K562 (cell line): Measurements from ENCODE around the gene HTR4. TPM values are rescaled to one million over a fixed set of nuclear protein-coding genes. Genes with fewer than 3 reads are reported as not detected.
A peak's percentile ranks its signal among the peaks of the same experiment; 100 is the strongest.

ENCODE experiments used
- ATAC-seq: fragments of 200-7000 bp; cut with Tn5 transposase; 3 replicates; pipeline ENCODE4 v1.9.1; 2020; ENCODE audit warnings: moderate library complexity
- BruUV-seq: library from RNA; stranded (reverse); fragments of 400-500 nt; replicated peaks from 2 replicates; lab custom pipeline; 2021; lab: Mats Ljungman, UMichigan
- CTCF ChIA-PET: fragments of 300-600 bp; formaldehyde crosslinking; extraction: SDS; loops from one replicate; lab custom pipeline; 2021; ENCODE audit warnings: low intra/inter-chr PET ratio; lab: Yijun Ruan, JAX
- POLR2A ChIA-PET: fragments of 300-600, 350-650 bp; sonication (Branson Sonifier 250); formaldehyde crosslinking; extraction: SDS; loops from one replicate; lab custom pipeline; 2021; ENCODE audit warnings: antibody characterized with exemption, inconsistent platforms; lab: Yijun Ruan, JAX
- DNase-seq, 4 experiments: peaks; one replicate each; pipeline versions ENCODE4 v3.0.0 to v3.0.0-alpha.2; 2011 to 2018; ENCODE audit warnings: low spot score in 3 of 4, mixed read lengths in 3 of 4; ENCODE audit errors: extremely low read depth in 1 of 4
- FAIRE-seq: peaks from 2 replicates; lab custom pipeline; 2011; peaks lifted over from hg19 to GRCh38; lab: Jason Lieb, UNC
- H2AFZ ChIP-seq: 2 replicates; pipeline ENCODE4 v1.6.0; 2011; ENCODE audit warnings: low read depth, low read length, control low read depth, inconsistent platforms
- H3K27ac ChIP-seq: fragments of 200-600 bp; 3 replicates; pipeline ENCODE4 v1.8.0; 2011; ENCODE audit warnings: low read depth, mild to moderate bottlenecking, control low read depth, inconsistent platforms, low read length, moderate library complexity, mixed read lengths; ENCODE audit errors: extremely low read depth
- H3K27me3 ChIP-seq, 2 experiments: fragments of 300-600 bp in 1 of 2; 2 replicates in 1 of 2; 3 replicates in 1 of 2; pipeline versions ENCODE4 v1.6.0 to v1.8.0; 2011; ENCODE audit warnings: inconsistent platforms in 2 of 2, low read length in 2 of 2, mild to moderate bottlenecking in 1 of 2, mixed read lengths in 1 of 2, moderate library complexity in 1 of 2; ENCODE audit not compliant: control insufficient read depth in 2 of 2, insufficient read depth in 2 of 2
- H3K36me3 ChIP-seq: fragments of 300-600 bp; 3 replicates; pipeline ENCODE4 v1.8.0; 2011; ENCODE audit warnings: mild to moderate bottlenecking, low read length, inconsistent platforms; ENCODE audit not compliant: control insufficient read depth, insufficient read depth
- H3K4me1 ChIP-seq, 2 experiments: fragments of 200-600 bp in 1 of 2; replicated peaks in 1 of 2; 2 replicates in 1 of 2; 3 replicates in 1 of 2; pipeline versions ENCODE4 v1.5.1 to v1.8.0; 2011; ENCODE audit warnings: inconsistent platforms in 2 of 2, low read length in 2 of 2, mild to moderate bottlenecking in 1 of 2, mixed read lengths in 1 of 2, moderate library complexity in 1 of 2; ENCODE audit not compliant: control insufficient read depth in 2 of 2, insufficient read depth in 2 of 2
- H3K4me2 ChIP-seq: 2 replicates; pipeline ENCODE4 v1.6.1; 2011; ENCODE audit warnings: low read length, control low read depth, inconsistent platforms, mixed read lengths; ENCODE audit not compliant: insufficient read depth
- H3K4me3 ChIP-seq: fragments of 200-600 bp; sonication (generic), shearing (Covaris generic); 2 replicates; pipeline ENCODE4 v1.5.1; 2016; ENCODE audit warnings: control low read depth, inconsistent platforms
- H3K79me2 ChIP-seq: fragments of 200-600 bp; 3 replicates; pipeline ENCODE4 v1.8.0; 2011; ENCODE audit warnings: low read length, inconsistent platforms; ENCODE audit not compliant: control insufficient read depth, insufficient read depth
- H3K9ac ChIP-seq, 2 experiments: 2 replicates each; pipeline versions ENCODE4 v1.6.0 to v1.6.1; 2011; ENCODE audit warnings: low read depth in 2 of 2, low read length in 2 of 2, control low read depth in 1 of 2, inconsistent platforms in 1 of 2, mild to moderate bottlenecking in 1 of 2, mixed read lengths in 1 of 2; ENCODE audit not compliant: insufficient read depth in 1 of 2
- H3K9me1 ChIP-seq: one replicate; pipeline ENCODE4 v1.6.0; 2011; ENCODE audit warnings: inconsistent platforms, mild to moderate bottlenecking, low read length, moderate library complexity; ENCODE audit not compliant: control insufficient read depth, insufficient read depth
- H3K9me3 ChIP-seq: replicated peaks from 2 replicates; pipeline ENCODE4 v1.5.1; 2011; ENCODE audit warnings: low read depth, low read length, inconsistent platforms; ENCODE audit not compliant: control insufficient read depth, insufficient read depth
- H4K20me1 ChIP-seq: replicated peaks from 2 replicates; pipeline ENCODE4 v1.6.1; 2011; ENCODE audit warnings: low read length, inconsistent platforms, mixed read lengths; ENCODE audit not compliant: control insufficient read depth, insufficient read depth
- ATF2 ChIP-seq: sonication (generic); formaldehyde crosslinking; IDR thresholded peaks from 2 replicates; pipeline ENCODE4 v1.8.1; 2022; ENCODE audit warnings: missing genetic modification reagents
- C11orf30 ChIP-seq: fragments of 450-650 bp; IDR thresholded peaks from 2 replicates; pipeline ENCODE4 v1.6.1; 2016; ENCODE audit warnings: low read depth, mild to moderate bottlenecking
- DPF2 ChIP-seq: fragments of 450-650 bp; IDR thresholded peaks from 2 replicates; pipeline ENCODE4 v1.6.1; 2016
- MAFF ChIP-seq: IDR thresholded peaks from 2 replicates; pipeline ENCODE4 v1.6.1; 2012; ENCODE audit warnings: low read length, improper control_type of control experiment
- MAFG ChIP-seq: fragments of 450-650 bp; conservative IDR thresholded peaks from 2 replicates; pipeline ENCODE4 v1.6.1; 2016; ENCODE audit warnings: missing genetic modification characterization, missing compliant biosample characterization
- MAFK ChIP-seq: IDR thresholded peaks from 2 replicates; pipeline ENCODE4 v1.6.1; 2011; ENCODE audit warnings: low read length, improper control_type of control experiment
- NCOA1 ChIP-seq: fragments of 450-650 bp; IDR thresholded peaks from 2 replicates; pipeline ENCODE4 v1.6.1; 2016; ENCODE audit warnings: low read depth
- NR0B1 ChIP-seq: fragments of 450-650 bp; IDR thresholded peaks from one replicate; pipeline ENCODE4 v1.6.1; 2018; ENCODE audit warnings: mild to moderate bottlenecking, moderate library complexity; ENCODE audit not compliant: partially characterized antibody
- NRF1 ChIP-seq, 2 experiments: fragments of 450-650 bp; IDR thresholded peaks in 1 of 2; conservative IDR thresholded peaks in 1 of 2; 2 replicates each; pipeline ENCODE4 v1.6.1; 2014; ENCODE audit warnings: mild to moderate bottlenecking in 2 of 2
- NUFIP1 ChIP-seq: fragments of 450-650 bp; IDR thresholded peaks from 2 replicates; pipeline ENCODE4 v1.6.1; 2018; ENCODE audit not compliant: partially characterized antibody
- PHB ChIP-seq: fragments of 250-450 bp; sonication (Bioruptor Pico); IDR thresholded peaks from 2 replicates; pipeline ENCODE4 v1.5.0; 2021
- PKNOX1 ChIP-seq: fragments of 450-650 bp; IDR thresholded peaks from 2 replicates; pipeline ENCODE4 v1.6.1; 2016
- POLR2AphosphoS5 ChIP-seq: IDR thresholded peaks from 2 replicates; pipeline ENCODE4 v1.6.1; 2011; ENCODE audit warnings: mild to moderate bottlenecking, low read depth, low read length, moderate library complexity; ENCODE audit not compliant: control insufficient read depth, insufficient read depth
- POLR3G ChIP-seq: IDR thresholded peaks from 2 replicates; pipeline ENCODE4 v1.6.1; 2011; ENCODE audit not compliant: insufficient read length, insufficient replicate concordance; ENCODE audit errors: extremely low read depth
- RFX1 ChIP-seq: fragments of 450-650 bp; IDR thresholded peaks from 2 replicates; pipeline ENCODE4 v1.6.1; 2016; ENCODE audit warnings: mild to moderate bottlenecking, moderate library complexity
- SP1 ChIP-seq: sonication (generic); formaldehyde crosslinking; IDR thresholded peaks from 2 replicates; pipeline ENCODE4 v1.8.1; 2022; ENCODE audit warnings: mild to moderate bottlenecking, missing genetic modification reagents
- USF1 ChIP-seq: sonication (generic); formaldehyde crosslinking; IDR thresholded peaks from 2 replicates; pipeline ENCODE4 v1.9.0; 2022; ENCODE audit warnings: mild to moderate bottlenecking, missing genetic modification reagents
- ZNF197 ChIP-seq: fragments of 200-800 bp; sonication (Bioruptor generic); IDR thresholded peaks from 2 replicates; pipeline ENCODE4 v1.6.1; 2016; ENCODE audit warnings: low read depth, missing genetic modification characterization, missing compliant biosample characterization
- ZNF316 ChIP-seq: fragments of 450-650 bp; IDR thresholded peaks from 2 replicates; pipeline ENCODE4 v1.6.1; 2016
- ZNF445 ChIP-seq: fragments of 250-450 bp; sonication (Bioruptor Pico); IDR thresholded peaks from 2 replicates; pipeline ENCODE4 v1.4.0; 2020; ENCODE audit warnings: low read depth, mild to moderate bottlenecking, moderate library complexity
- ZNF695 ChIP-seq: fragments of 450-650 bp; formaldehyde crosslinking; IDR thresholded peaks from 2 replicates; pipeline ENCODE4 v1.4.0; 2020; ENCODE audit warnings: mild to moderate bottlenecking, moderate library complexity
- WGBS: fragments of 100-300 bp; shearing (Covaris generic); methylation state at CpG from one replicate; pipeline ENCODE4 v1.1.6; 2016; ENCODE audit warnings: low coverage, mixed read lengths; ENCODE audit not compliant: insufficient coverage; ENCODE audit errors: missing lambda C conversion rate; 5-methylcytosine and 5-hydroxymethylcytosine counted together
- in situ Hi-C: fragments of 300-500 bp; cut with MboI; formaldehyde crosslinking; loops from 4 replicates; pipeline ENCODE4 v1.15.0; 2018; ENCODE audit warnings: inconsistent platforms, mixed read lengths
- intact Hi-C: fragments of 100-400 bp; cut with micrococcal nuclease; formaldehyde crosslinking; loops from 2 replicates; pipeline ENCODE4 v1.14.2; 2022
- polyA plus RNA-seq, 8 experiments: library from polyadenylated mRNA; depleted of rRNA in 4 of 8; stranded (reverse) in 5 of 8; unstranded in 3 of 8; fragments of >200 nt; fragmentation: Nextera tagmentation in 2 of 8; fragmentation: Illumina TruSeq in 1 of 8; extraction: Ambion mirVana in 2 of 8; extraction: Trizol in 1 of 8; gene quantifications; 2 replicates each; pipeline versions ENCODE4 v1.2.1 to v1.2.3, GENCODE V29; 2011 to 2014; ENCODE audit warnings: inconsistent platforms in 1 of 8, missing spikeins in 1 of 8
- total RNA-seq, 7 experiments: library from RNA; depleted of rRNA in 6 of 7; stranded (reverse); fragments of >200 nt in 6 of 7; fragmentation: Illumina TruSeq in 2 of 7; extraction: Trizol in 2 of 7; gene quantifications; 2 replicates each; pipeline versions ENCODE4 v1.2.1 to v1.2.3, GENCODE V29; 2011 to 2021; ENCODE audit warnings: low replicate concordance in 1 of 7

HTR4 gene
- total and polyA plus RNA-seq, 9 of the 15 experiments (the other 6 are each of a cell fraction or from before 2014, with no cell fraction given): 0.13 TPM; not detected in 8

DNA sequence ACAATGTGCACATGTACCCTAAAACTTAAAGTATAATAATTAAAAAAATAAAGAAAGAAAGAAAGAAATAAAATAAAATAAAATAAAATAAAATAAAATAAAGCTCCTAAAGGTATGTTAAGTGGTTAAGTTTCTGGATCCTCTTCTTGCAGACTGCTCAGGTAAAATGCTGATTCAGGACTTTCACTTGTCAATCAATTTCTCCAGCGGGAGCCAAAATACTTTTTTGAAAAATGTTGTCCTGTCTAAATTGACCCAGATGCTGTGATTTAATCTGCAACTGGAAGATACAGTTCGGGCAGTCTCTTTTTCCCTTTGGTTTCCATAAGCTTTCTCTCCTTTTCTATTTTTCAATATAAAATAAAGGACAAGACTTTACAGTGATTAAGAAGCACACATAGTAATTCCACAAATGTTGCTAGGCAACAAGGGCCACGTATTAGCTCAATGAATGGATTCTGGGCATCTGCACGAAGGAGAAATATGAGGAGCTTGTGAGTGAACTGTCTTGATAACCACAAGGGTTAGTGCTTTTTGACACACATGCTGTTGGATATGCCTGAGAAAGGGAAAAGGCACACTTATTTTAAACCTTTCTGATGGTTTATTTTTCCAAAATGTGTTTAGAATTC, 38.6 kb downstream of the HTR4 start:
- no peak overlapping the region for H3K9ac ChIP-seq

More for the DNA sequence above, 38.6 kb downstream of the HTR4 start:
- intact Hi-C loops: no loop called here
- DNase-seq: no peak
- Histone ChIP-seq H2AFZ (no peak overlapping the region), H3K27me3 (no peaks in the 10 kb centered on the region), H3K4me3 (no peak overlapping the region), H3K27ac (no peak overlapping the region), H4K20me1 (no peaks in the 10 kb centered on the region), H3K79me2 (no peaks in the 10 kb centered on the region), H3K9me3 (no peaks in the 10 kb centered on the region), H3K4me2 (no peak overlapping the region), H3K9me1 (no peaks in the 10 kb centered on the region), H3K4me1 (peaks cover 0 to 8% of the 10 kb centered on the region in 2 experiments; a peak in 2 of 5 replicates), H3K36me3 (no peaks in the 10 kb centered on the region)
- WGBS: 1% methylated on average over 4 of the region's 4 CpGs
- in situ Hi-C loops: no loop called here
- ChIA-PET CTCF (no interaction called here), POLR2A (interaction anchor here (0.6 kb wide), 1 partner anchor 399 kb away, joined by 3 read pairs; no protein-coding TSS in a partner anchor)
- ATAC-seq: no peak
- TF ChIP-seq USF1 (CRISPR knock-in tag): no peak
- TF ChIP-seq SP1 (CRISPR knock-in tag): no peak
- TF ChIP-seq POLR2AphosphoS5: no peak
- peak; percentile 89 for TF ChIP-seq ZNF316
- TF ChIP-seq NR0B1: no peak
- no peak for TF ChIP-seq ATF2 (CRISPR knock-in tag)
- TF ChIP-seq MAFF: peak; percentile 82
- no peak for TF ChIP-seq PHB (CRISPR knock-in tag)
- TF ChIP-seq C11orf30: peak; percentile 81
- TF ChIP-seq NUFIP1: no peak
- peak; percentile 33; the same call in 1 of the 2 replicates for TF ChIP-seq PKNOX1
- no peak for TF ChIP-seq NCOA1
- TF ChIP-seq RFX1: peak; percentile 81
- no peak for TF ChIP-seq NRF1 (conservative IDR thresholded peaks at IDR 0.05 in 1 of 2, IDR thresholded peaks at IDR 0.05 in 1 of 2)
- no peak for TF ChIP-seq DPF2
- TF ChIP-seq ZNF197: no peak
- TF ChIP-seq POLR3G: no peak
- no peak for TF ChIP-seq ZNF695 (CRISPR knock-in tag)
- TF ChIP-seq ZNF445: no peak
- peak; percentile 82 for TF ChIP-seq MAFG (tag)
- TF ChIP-seq MAFK: peak; percentile 82
- FAIRE-seq: no peak
- no TSS peak for BruUV-seq
